ENCODE data around the gene M1AP. TPM values are rescaled to one million over a fixed set of nuclear protein-coding genes. Genes with fewer than 3 reads are reported as not detected.

Gene M1AP
- total RNA-seq, 1 experiment from 2014 or later, result 7.6 TPM

- no peaks in the 10 kb centered on the region; the same call in 1 of the 2 replicates for H3K79me2 ChIP-seq (ENCODE audit: insufficient read depth, low read length)
- H3K9me3 ChIP-seq (ENCODE audit: control insufficient read depth, low read depth, low read length), result no peaks in the 10 kb centered on the region
- no peak overlapping the region for H2BK20ac ChIP-seq (ENCODE audit: low read depth, low read length, poor library complexity, severe bottlenecking)
- no peak overlapping the region for H3K4ac ChIP-seq (ENCODE audit: low read depth, low read length)
- H3K36me3 Mint-ChIP-seq (ENCODE audit: insufficient read depth in 1 of 3, low read depth in 3 of 3), result peaks cover 0 to 8% (median 0%) of the 10 kb centered on the region in 3 experiments; a peak in 3 of 7 replicates
- DNase-seq, result no peak
- H4K8ac ChIP-seq (replicated peaks; ENCODE audit: insufficient read length, low read depth, low read length), result no peak overlapping the region
- H3K4me2 ChIP-seq (ENCODE audit: insufficient read depth, insufficient read length, low read length), result no peak overlapping the region
- H3K9me3 Mint-ChIP-seq, result no peaks in the 10 kb centered on the region
- H4K91ac ChIP-seq (ENCODE audit: insufficient read length, low read depth, low read length), result no peak overlapping the region
- H3K4me1 ChIP-seq (ENCODE audit: insufficient read depth, low read length), result no peaks in the 10 kb centered on the region
- H3K27ac ChIP-seq (ENCODE audit: insufficient read length, low read depth, low read length), result no peak overlapping the region
- H3K27me3 Mint-ChIP-seq (ENCODE audit: low read depth), result no peaks in the 10 kb centered on the region
- no peak overlapping the region for H3K9ac ChIP-seq (ENCODE audit: extremely low read depth, insufficient read length, low read length)
- H3K14ac ChIP-seq (ENCODE audit: insufficient read depth, low read length), result no peak overlapping the region
- H4K5ac ChIP-seq (ENCODE audit: insufficient read length, low read depth, low read length), result no peak overlapping the region
- TF ChIP-seq CTCF (conservative IDR thresholded peaks at IDR 0.05), result 0 out of 3 replicates have a peak, but pooled peaks have one; percentile 30
- H2BK15ac ChIP-seq (ENCODE audit: low read depth, low read length), result no peak overlapping the region
- H3K27ac Mint-ChIP-seq, result no peak overlapping the region
- no peak overlapping the region for H2BK12ac ChIP-seq (ENCODE audit: insufficient read length, low read depth, low read length)
- no peak overlapping the region for H2BK5ac ChIP-seq (ENCODE audit: insufficient read length, low read length)
- H4K20me1 ChIP-seq (ENCODE audit: control insufficient read depth, insufficient read depth, insufficient read length), result no peaks in the 10 kb centered on the region
- no peak overlapping the region for H3T11ph ChIP-seq (ENCODE audit: low read length)
- WGBS (ENCODE audit: extremely low coverage, insufficient read length, low lambda C conversion rate), result no CpG with 5 or more reads among the region's 6 CpGs
- H3K56ac ChIP-seq (ENCODE audit: insufficient read length, low read depth, low read length), result no peak overlapping the region
- no peaks in the 10 kb centered on the region for H3K4me1 Mint-ChIP-seq
- no peak overlapping the region for H3K18ac ChIP-seq (ENCODE audit: insufficient read length, low read depth, low read length)
- no peaks in the 10 kb centered on the region for H3K23me2 ChIP-seq (ENCODE audit: insufficient read length, low read depth, low read length, poor library complexity, severe bottlenecking)
- H3K79me1 ChIP-seq (ENCODE audit: insufficient read depth, low read depth, low read length, poor library complexity, severe bottlenecking), result no peaks in the 10 kb centered on the region
- no peak overlapping the region for H3K23ac ChIP-seq (ENCODE audit: insufficient read length, low read depth, low read length)
- H2AK5ac ChIP-seq (ENCODE audit: insufficient read length, low read length), result no peak overlapping the region
- no peaks in the 10 kb centered on the region for H3K27me3 ChIP-seq (ENCODE audit: insufficient read depth, low read length)
- no peak overlapping the region for H2AFZ ChIP-seq (ENCODE audit: low read length)
- H2BK120ac ChIP-seq (ENCODE audit: low read depth, low read length, poor library complexity, severe bottlenecking), result no peak overlapping the region
- H3K4me3 Mint-ChIP-seq, result no peak overlapping the region
Measured at GRCh38 chr2:74675090-74675489, 27.0 kb upstream of the M1AP start.
